ENCODE measurements around the gene UPP2. TPM values are rescaled to one million over a fixed set of nuclear protein-coding genes. Genes with fewer than 3 reads are reported as not detected.

Gene UPP2
- total RNA-seq, 4 donors from 2014 or later: 0.11 TPM; not detected in 3

- intact Hi-C loops (cut with DNase I): no loop called here
- no peak for TF ChIP-seq CTCF (IDR thresholded peaks at IDR 0.05)
- TF ChIP-seq POLR2A (IDR thresholded peaks at IDR 0.05): no peak
Measured at GRCh38 chr2:158135096-158135495, 33.4 kb downstream of the UPP2 start.

GRCh38 chr2:158138255-158138654 lies 36.6 kb downstream of the UPP2 start:
- 49 to 57% methylated on average over 5 of the region's 5 CpGs for WGBS, 2 donors

More at GRCh38 chr2:158135096-158135495, 33.4 kb downstream of the UPP2 start:
- Histone ChIP-seq H3K36me3 (no peaks in the 10 kb centered on the region), H3K27ac (no peak overlapping the region), H3K27me3 (no peaks in the 10 kb centered on the region), H3K4me1 (peaks cover 7% of the 10 kb centered on the region in 2 donors), H3K9me3 (no peaks in the 10 kb centered on the region), H3K4me3 (replicated peaks in 1 of 3) (no peak overlapping the region)
- no peak for DNase-seq
- WGBS, 2 donors: 92 to 95% methylated on average over 1 of the region's 1 CpG

GRCh38 chr2:158140201-158140600 lies 38.5 kb downstream of the UPP2 start:
- 95% methylated on average over 1 of the region's 1 CpG for WGBS, 2 donors
- intact Hi-C loops (cut with DNase I): no loop called here
- H3K4me3 ChIP-seq (replicated peaks in 1 of 3): no peak overlapping the region
- no peak for TF ChIP-seq POLR2A (IDR thresholded peaks at IDR 0.05)
- TF ChIP-seq CTCF (IDR thresholded peaks at IDR 0.05): no peak
- H3K27ac ChIP-seq: no peak overlapping the region
- H3K36me3 ChIP-seq: no peaks in the 10 kb centered on the region
- H3K27me3 ChIP-seq: no peaks in the 10 kb centered on the region
- DNase-seq: no peak
- no peaks in the 10 kb centered on the region for H3K4me1 ChIP-seq
- H3K9me3 ChIP-seq: no peaks in the 10 kb centered on the region

More at GRCh38 chr2:158138255-158138654, 36.6 kb downstream of the UPP2 start:
- DNase-seq: no peak
- Histone ChIP-seq H3K4me3 (replicated peaks in 1 of 3) (no peak overlapping the region), H3K27me3 (no peaks in the 10 kb centered on the region), H3K4me1 (no peaks in the 10 kb centered on the region), H3K27ac (no peak overlapping the region), H3K9me3 (no peaks in the 10 kb centered on the region), H3K36me3 (no peaks in the 10 kb centered on the region)
- intact Hi-C loops (cut with DNase I): no loop called here
- TF ChIP-seq CTCF (IDR thresholded peaks at IDR 0.05) (no peak), POLR2A (IDR thresholded peaks at IDR 0.05) (no peak)

GRCh38 chr2:158142165-158142564 lies 40.5 kb downstream of the UPP2 start:
- no peaks in the 10 kb centered on the region for H3K9me3 ChIP-seq
- H3K27ac ChIP-seq: no peak overlapping the region
- H3K4me1 ChIP-seq: no peaks in the 10 kb centered on the region
- H3K27me3 ChIP-seq: no peaks in the 10 kb centered on the region
- DNase-seq: no peak
- H3K4me3 ChIP-seq (replicated peaks in 1 of 3): no peak overlapping the region
- WGBS, 2 donors: 89 to 94% methylated on average over 3 of the region's 3 CpGs
- H3K36me3 ChIP-seq: no peaks in the 10 kb centered on the region
- TF ChIP-seq POLR2A (IDR thresholded peaks at IDR 0.05) (no peak), CTCF (IDR thresholded peaks at IDR 0.05) (no peak)
- intact Hi-C loops (cut with DNase I): no loop called here

- H3K36me3 ChIP-seq: no peaks in the 10 kb centered on the region
- no peaks in the 10 kb centered on the region for H3K4me1 ChIP-seq
- 83% methylated on average over 6 of the region's 6 CpGs for WGBS, 2 donors
- H3K27ac ChIP-seq: no peak overlapping the region
- no peak for DNase-seq
- no peaks in the 10 kb centered on the region for H3K9me3 ChIP-seq
- H3K27me3 ChIP-seq: no peaks in the 10 kb centered on the region
- H3K4me3 ChIP-seq (replicated peaks in 1 of 3): no peak overlapping the region
- no peak for TF ChIP-seq POLR2A (IDR thresholded peaks at IDR 0.05)
- TF ChIP-seq CTCF (IDR thresholded peaks at IDR 0.05): no peak
- intact Hi-C loops (cut with DNase I): no loop called here
Measured at GRCh38 chr2:158142568-158143332, 41.1 kb downstream of the UPP2 start.
